ENCODE measurements around the gene CTNNA3. TPM values are rescaled to one million over a fixed set of nuclear protein-coding genes. Genes with fewer than 3 reads are reported as not detected.

Gene CTNNA3
- total and polyA plus RNA-seq, 4 donors: 0.16 to 2.4 (median 1.4) TPM

DNA sequence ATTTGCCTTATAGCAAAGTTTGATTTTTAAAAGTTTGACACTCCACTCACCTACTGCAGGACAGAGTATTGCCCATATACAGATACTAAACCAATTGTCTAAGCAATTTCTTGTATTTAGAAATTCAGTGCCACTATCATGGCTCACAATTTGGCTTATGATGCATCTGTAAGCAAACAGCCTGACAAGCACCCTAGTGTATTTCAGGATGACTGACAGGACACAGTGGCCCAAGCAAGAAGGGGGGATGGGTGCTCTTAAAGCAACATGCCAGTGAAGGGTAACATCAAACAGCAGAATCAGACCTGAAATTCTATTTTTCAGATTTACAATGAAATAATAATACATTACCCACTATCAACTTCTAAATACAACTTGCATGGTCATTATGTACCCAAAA lies 30.5 kb downstream of the CTNNA3 start (continued):
- TF ChIP-seq EGR1 (IDR thresholded peaks at IDR 0.05; ENCODE audit: low read depth in 2 of 2) (no peak), FOXA2 (IDR thresholded peaks at IDR 0.05) (no peak)

DNA sequence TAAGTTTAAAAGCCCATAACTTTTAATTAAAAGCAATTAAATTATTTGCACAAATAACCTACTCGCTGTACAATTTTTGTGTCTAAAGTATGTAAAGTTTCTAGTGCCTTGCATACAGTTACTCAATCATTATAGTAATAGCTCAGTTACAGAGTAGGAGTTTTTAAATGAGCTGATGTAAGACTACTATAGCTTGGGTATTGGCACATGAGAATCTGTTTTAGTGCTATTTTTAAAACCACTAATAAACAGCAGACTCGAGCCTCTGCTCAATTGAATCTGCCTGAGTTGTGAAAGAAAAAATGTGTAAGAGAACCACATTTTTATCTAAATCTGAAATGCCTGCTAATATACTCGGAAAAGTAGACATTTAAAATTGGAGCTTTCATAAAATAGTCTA lies 31.1 kb downstream of the CTNNA3 start:
- no peak for DNase-seq (ENCODE audit: low spot score)
- H3K27ac ChIP-seq (ENCODE audit: low read depth in 1 of 2, low read length in 2 of 2): no peak overlapping the region
- TF ChIP-seq NR2F2 (IDR thresholded peaks at IDR 0.05): no peak
- TF ChIP-seq, protein P1, sequence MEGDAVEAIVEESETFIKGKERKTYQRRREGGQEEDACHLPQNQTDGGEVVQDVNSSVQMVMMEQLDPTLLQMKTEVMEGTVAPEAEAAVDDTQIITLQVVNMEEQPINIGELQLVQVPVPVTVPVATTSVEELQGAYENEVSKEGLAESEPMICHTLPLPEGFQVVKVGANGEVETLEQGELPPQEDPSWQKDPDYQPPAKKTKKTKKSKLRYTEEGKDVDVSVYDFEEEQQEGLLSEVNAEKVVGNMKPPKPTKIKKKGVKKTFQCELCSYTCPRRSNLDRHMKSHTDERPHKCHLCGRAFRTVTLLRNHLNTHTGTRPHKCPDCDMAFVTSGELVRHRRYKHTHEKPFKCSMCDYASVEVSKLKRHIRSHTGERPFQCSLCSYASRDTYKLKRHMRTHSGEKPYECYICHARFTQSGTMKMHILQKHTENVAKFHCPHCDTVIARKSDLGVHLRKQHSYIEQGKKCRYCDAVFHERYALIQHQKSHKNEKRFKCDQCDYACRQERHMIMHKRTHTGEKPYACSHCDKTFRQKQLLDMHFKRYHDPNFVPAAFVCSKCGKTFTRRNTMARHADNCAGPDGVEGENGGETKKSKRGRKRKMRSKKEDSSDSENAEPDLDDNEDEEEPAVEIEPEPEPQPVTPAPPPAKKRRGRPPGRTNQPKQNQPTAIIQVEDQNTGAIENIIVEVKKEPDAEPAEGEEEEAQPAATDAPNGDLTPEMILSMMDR (IDR thresholded peaks at IDR 0.05; ENCODE audit: low read depth, low read length, missing input control): no peak
- 70% methylated on average over 3 of the region's 3 CpGs for WGBS
- H3K4me1 ChIP-seq (ENCODE audit: control insufficient read depth in 4 of 4, insufficient read depth in 4 of 4, low read length in 3 of 4): no peaks in the 10 kb centered on the region
- no peaks in the 10 kb centered on the region for H3K9me3 ChIP-seq (ENCODE audit: control insufficient read depth in 4 of 4, low read length in 3 of 4)
- H3K4me3 ChIP-seq (ENCODE audit: low read depth in 1 of 3, low read length in 3 of 3): no peak overlapping the region
- no peaks in the 10 kb centered on the region for H3K36me3 ChIP-seq (ENCODE audit: control insufficient read depth in 4 of 4, insufficient read depth in 3 of 4, low read depth in 1 of 4, low read length in 3 of 4)
- no peaks in the 10 kb centered on the region for H3K27me3 ChIP-seq (ENCODE audit: control insufficient read depth in 4 of 4, insufficient read depth in 4 of 4, low read length in 3 of 4)
- no peak overlapping the region for H3K9ac ChIP-seq (ENCODE audit: low read depth in 1 of 2, low read length in 2 of 2)

DNA sequence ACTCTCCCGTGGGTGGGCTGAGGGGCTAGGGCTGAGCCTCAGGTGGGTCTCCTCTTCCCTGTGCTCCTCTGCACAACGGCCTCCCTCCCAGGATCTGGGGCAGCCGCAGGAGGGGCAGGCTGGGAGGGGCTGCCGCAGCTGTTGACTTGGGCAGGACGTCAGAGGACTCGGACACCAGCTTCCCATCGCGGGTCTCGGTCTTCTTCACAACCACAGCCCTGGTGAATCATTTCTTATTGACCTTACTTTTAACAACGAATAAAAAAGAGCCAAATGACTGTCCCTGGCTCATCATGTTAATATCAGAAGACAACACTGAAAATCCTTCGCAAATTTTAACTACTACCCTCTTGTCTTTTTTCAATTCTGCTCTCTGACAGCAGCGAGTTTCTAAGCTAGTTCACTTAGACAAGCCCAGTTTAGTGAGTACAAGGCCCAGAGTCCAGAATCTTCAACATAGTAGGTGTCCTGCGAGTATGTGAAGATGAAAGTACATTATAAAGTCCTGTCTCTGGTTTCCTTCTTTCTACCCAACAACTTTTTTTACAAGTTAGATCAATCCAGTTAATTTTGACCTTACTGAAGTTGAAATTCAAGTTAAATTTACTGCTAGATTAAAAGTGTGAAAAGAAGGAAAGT lies 32.4 kb downstream of the CTNNA3 start:
- no peak for DNase-seq (ENCODE audit: low spot score)
- Histone ChIP-seq H3K4me1 (ENCODE audit: control insufficient read depth in 4 of 4, insufficient read depth in 4 of 4, low read length in 3 of 4) (no peaks in the 10 kb centered on the region), H3K4me3 (ENCODE audit: low read depth in 1 of 3, low read length in 3 of 3) (no peak overlapping the region), H3K9ac (ENCODE audit: low read depth in 1 of 2, low read length in 2 of 2) (no peak overlapping the region), H3K27ac (ENCODE audit: low read depth in 1 of 2, low read length in 2 of 2) (no peak overlapping the region), H3K9me3 (ENCODE audit: control insufficient read depth in 4 of 4, low read length in 3 of 4) (no peaks in the 10 kb centered on the region), H3K27me3 (ENCODE audit: control insufficient read depth in 4 of 4, insufficient read depth in 4 of 4, low read length in 3 of 4) (no peaks in the 10 kb centered on the region), H3K36me3 (ENCODE audit: control insufficient read depth in 4 of 4, insufficient read depth in 3 of 4, low read depth in 1 of 4, low read length in 3 of 4) (no peaks in the 10 kb centered on the region)
- TF ChIP-seq REST (IDR thresholded peaks at IDR 0.05) (no peak), TAF1 (conservative IDR thresholded peaks at IDR 0.05) (no peak), HNF4A (conservative IDR thresholded peaks at IDR 0.05) (no peak), HNF4G (IDR thresholded peaks at IDR 0.05) (no peak), FOXA1 (IDR thresholded peaks at IDR 0.05) (no peak), EGR1 (IDR thresholded peaks at IDR 0.05; ENCODE audit: low read depth in 2 of 2) (no peak), JUND (IDR thresholded peaks at IDR 0.05) (no peak), FOXA2 (IDR thresholded peaks at IDR 0.05) (no peak), GABPA (IDR thresholded peaks at IDR 0.05 in 1 of 2, conservative IDR thresholded peaks at IDR 0.05 in 1 of 2) (no peak), YY1 (IDR thresholded peaks at IDR 0.05) (no peak), RXRA (IDR thresholded peaks at IDR 0.05) (no peak), RAD21 (IDR thresholded peaks at IDR 0.05) (no peak)
- TF ChIP-seq, protein P2, sequence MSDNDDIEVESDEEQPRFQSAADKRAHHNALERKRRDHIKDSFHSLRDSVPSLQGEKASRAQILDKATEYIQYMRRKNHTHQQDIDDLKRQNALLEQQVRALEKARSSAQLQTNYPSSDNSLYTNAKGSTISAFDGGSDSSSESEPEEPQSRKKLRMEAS (IDR thresholded peaks at IDR 0.05): no peak
- 66% methylated on average over 13 of the region's 13 CpGs for WGBS
